Natural killer cell (primary cell): ENCODE data around the gene SMAD3. TPM values are rescaled to one million over a fixed set of nuclear protein-coding genes. Genes with fewer than 3 reads are reported as not detected.
A peak's percentile ranks its signal among the peaks of the same experiment; 100 is the strongest.

ENCODE experiments used
- ATAC-seq, 3 donors: fragments of 150-1000 bp in 2 of 3; fragments of 200-7000 bp in 1 of 3; cut with Tn5 transposase; 1 replicate in 1 of 3; 2 replicates in 2 of 3; pipeline ENCODE4 v1.10.0; 2021; ENCODE audit warnings: mild to moderate bottlenecking in 2 of 3, moderate library complexity in 2 of 3
- DNase-seq, 2 donors: peaks; one replicate each; pipeline versions ENCODE4 v3.0.0 to v3.0.0-alpha.2; 2013 to 2021; ENCODE audit warnings: mixed read lengths in 1 of 2
- H3K27ac ChIP-seq: one replicate; pipeline ENCODE4 v1.5.1; 2013; ENCODE audit warnings: mild to moderate bottlenecking, low read length
- H3K27me3 ChIP-seq: one replicate; pipeline ENCODE4 v1.6.1; 2013; ENCODE audit warnings: low read length; ENCODE audit not compliant: control insufficient read depth, insufficient read depth
- H3K36me3 ChIP-seq: one replicate; pipeline ENCODE4 v1.6.1; 2013; ENCODE audit warnings: low read length; ENCODE audit not compliant: control insufficient read depth, insufficient read depth
- H3K4me1 ChIP-seq: one replicate; pipeline ENCODE4 v1.6.1; 2013; ENCODE audit warnings: low read length; ENCODE audit not compliant: control insufficient read depth, insufficient read depth
- H3K4me3 ChIP-seq: one replicate; pipeline ENCODE4 v1.5.1; 2013; ENCODE audit warnings: low read length
- H3K9me3 ChIP-seq: one replicate; pipeline ENCODE4 v1.6.1; 2013; ENCODE audit warnings: low read length; ENCODE audit not compliant: control insufficient read depth, insufficient read depth
- H3K27ac Mint-ChIP-seq, 2 donors: one replicate each; pipeline ENCODE4 v1.8.0; 2022; ENCODE audit warnings: mild to moderate bottlenecking in 2 of 2, mixed read lengths in 2 of 2, moderate library complexity in 1 of 2
- H3K27me3 Mint-ChIP-seq, 2 donors: one replicate each; pipeline ENCODE4 v1.8.0; 2022; ENCODE audit warnings: low read depth in 2 of 2, mixed read lengths in 2 of 2
- H3K36me3 Mint-ChIP-seq: one replicate; pipeline ENCODE4 v1.8.0; 2022; ENCODE audit warnings: mixed read lengths
- H3K4me1 Mint-ChIP-seq, 2 donors: one replicate each; pipeline ENCODE4 v1.8.0; 2022; ENCODE audit warnings: mixed read lengths in 2 of 2
- H3K4me3 Mint-ChIP-seq: one replicate; pipeline ENCODE4 v1.8.0; 2022; ENCODE audit warnings: mild to moderate bottlenecking, moderate library complexity, mixed read lengths
- H3K9me3 Mint-ChIP-seq, 2 donors: one replicate each; pipeline ENCODE4 v1.8.0; 2022; ENCODE audit warnings: mixed read lengths in 2 of 2
- WGBS: methylation state at CpG from one replicate; pipeline ENCODE4 v1.1.7; 2013; ENCODE audit warnings: missing lambda C conversion rate; ENCODE audit not compliant: insufficient coverage; 5-methylcytosine and 5-hydroxymethylcytosine counted together
- intact Hi-C: fragments of 100-400 bp; cut with micrococcal nuclease; formaldehyde crosslinking; loops from one replicate; pipeline ENCODE4 v1.14.2; 2022
- total RNA-seq, 4 donors: library from RNA; stranded (reverse); fragments of 120-200 nt in 1 of 4; gene quantifications; one replicate each; pipeline versions ENCODE4 v1.2.3 to v1.2.4, GENCODE V29; 2013 to 2022
- TF ChIP-seq, protein P1 (sequence below): fragments of 200-600 bp; IDR thresholded peaks from one replicate; pipeline ENCODE4 v1.8.0; 2022; ENCODE audit warnings: antibody characterized with exemption

SMAD3 gene
- total RNA-seq, 3 donors from 2014 or later (not counting 1 experiment from before 2014, with no cell fraction given) = 47.1 to 72.6 (median 63.0) TPM

DNA sequence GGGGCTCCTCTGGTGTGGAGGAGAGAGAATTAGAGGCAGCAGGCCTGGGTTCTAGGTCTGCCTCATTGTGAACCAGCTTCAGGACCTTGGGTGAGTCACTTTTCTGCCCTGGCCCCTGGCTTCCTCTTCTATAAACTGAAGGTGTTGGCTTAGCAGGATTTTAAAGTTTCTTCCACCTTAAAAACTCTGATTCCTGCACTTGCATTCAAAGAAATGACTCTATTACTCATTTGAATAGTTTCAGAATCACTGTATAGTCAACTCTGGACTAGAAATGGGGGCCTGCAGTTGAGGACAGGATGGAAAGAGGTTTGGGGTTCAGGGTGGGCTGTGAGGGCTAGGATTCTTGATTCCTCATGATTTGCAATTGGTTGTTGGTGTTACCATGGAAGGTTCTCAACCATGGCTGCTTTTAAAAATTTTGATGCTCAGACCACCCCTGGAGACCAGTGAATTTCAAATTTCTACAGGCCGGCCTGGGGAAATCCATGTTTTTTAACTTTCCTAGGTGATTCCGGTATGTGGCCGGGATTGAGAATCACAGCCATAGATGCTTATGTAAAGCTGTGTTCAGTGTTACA lies 19.9 kb downstream of the SMAD3 start:
- intact Hi-C loops = loop anchor here (1.0 to 5.0 kb wide), 2 partner anchors 22 to 167 kb away; partner anchors contain the start of genes AAGAB and IQCH
- TF ChIP-seq, protein P1, sequence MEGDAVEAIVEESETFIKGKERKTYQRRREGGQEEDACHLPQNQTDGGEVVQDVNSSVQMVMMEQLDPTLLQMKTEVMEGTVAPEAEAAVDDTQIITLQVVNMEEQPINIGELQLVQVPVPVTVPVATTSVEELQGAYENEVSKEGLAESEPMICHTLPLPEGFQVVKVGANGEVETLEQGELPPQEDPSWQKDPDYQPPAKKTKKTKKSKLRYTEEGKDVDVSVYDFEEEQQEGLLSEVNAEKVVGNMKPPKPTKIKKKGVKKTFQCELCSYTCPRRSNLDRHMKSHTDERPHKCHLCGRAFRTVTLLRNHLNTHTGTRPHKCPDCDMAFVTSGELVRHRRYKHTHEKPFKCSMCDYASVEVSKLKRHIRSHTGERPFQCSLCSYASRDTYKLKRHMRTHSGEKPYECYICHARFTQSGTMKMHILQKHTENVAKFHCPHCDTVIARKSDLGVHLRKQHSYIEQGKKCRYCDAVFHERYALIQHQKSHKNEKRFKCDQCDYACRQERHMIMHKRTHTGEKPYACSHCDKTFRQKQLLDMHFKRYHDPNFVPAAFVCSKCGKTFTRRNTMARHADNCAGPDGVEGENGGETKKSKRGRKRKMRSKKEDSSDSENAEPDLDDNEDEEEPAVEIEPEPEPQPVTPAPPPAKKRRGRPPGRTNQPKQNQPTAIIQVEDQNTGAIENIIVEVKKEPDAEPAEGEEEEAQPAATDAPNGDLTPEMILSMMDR = no peak
- no peak overlapping the region for H3K4me3 ChIP-seq

DNA sequence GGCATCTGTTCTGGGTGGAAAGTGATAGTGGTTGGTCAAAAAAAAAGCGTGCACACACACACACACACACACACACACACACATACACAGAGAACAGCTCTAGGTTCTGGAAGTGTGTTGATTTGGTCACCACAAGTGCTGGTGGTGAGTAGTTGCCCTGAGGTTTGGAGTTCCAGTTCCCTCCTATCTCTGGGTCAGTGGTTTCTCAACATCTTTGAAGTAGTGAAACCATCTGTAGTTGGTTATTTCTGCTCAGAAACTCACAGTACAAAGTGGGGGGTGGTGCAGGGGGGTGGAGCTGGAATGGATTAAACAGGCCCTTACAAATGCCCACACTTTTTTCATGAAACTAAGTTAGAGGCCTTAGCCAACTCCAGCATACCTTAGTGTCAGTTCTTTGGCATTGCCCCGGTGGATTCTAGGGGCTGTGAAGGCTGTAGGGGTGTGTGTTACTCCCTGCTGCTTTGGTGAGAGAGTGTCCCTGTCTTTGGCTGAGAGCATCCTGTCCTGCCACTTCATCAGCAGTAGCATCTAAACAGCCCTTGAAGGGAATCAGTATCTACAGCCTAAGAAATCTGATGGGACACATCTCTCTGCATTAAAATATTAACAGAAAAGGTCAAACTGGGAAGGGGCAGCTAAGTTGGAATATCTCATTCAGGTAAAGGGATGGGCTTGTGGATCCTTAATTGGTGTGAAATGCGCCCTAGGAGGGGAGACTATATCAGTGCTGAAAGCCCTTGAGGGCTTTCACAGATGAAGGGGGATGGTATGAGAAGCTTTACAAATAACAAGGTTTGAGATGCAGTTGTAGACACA lies 20.6 kb downstream of the SMAD3 start:
- peak overlapping the region; percentile 78 to 91 for H3K27ac Mint-ChIP-seq
- ATAC-seq (peak; percentile 53 to 85 (median 81)), DNase-seq (peak in 1 of 2 donors; percentile 63)
- Histone ChIP-seq H3K36me3 (no peaks in the 10 kb centered on the region), H3K9me3 (no peaks in the 10 kb centered on the region), H3K4me1 (peaks cover 100% of the 10 kb centered on the region), H3K27me3 (no peaks in the 10 kb centered on the region), H3K4me3 (no peak overlapping the region), H3K27ac (peak overlapping the region; percentile 70)
- intact Hi-C loops = loop anchor here (1.0 to 5.0 kb wide), 5 partner anchors 16 to 166 kb away; partner anchors contain the start of genes AAGAB and IQCH
- peak overlapping the region; percentile 78 for H3K4me3 Mint-ChIP-seq
- TF ChIP-seq, protein P1 = no peak
- H3K9me3 Mint-ChIP-seq = no peaks in the 10 kb centered on the region
- 79% methylated on average over 1 of the region's 3 CpGs for WGBS
- H3K36me3 Mint-ChIP-seq = no peaks in the 10 kb centered on the region
- H3K4me1 Mint-ChIP-seq = peaks cover 95 to 98% of the 10 kb centered on the region in 2 donors
- H3K27me3 Mint-ChIP-seq = no peaks in the 10 kb centered on the region

More for the DNA sequence above, 19.9 kb downstream of the SMAD3 start:
- H3K4me3 Mint-ChIP-seq = peak overlapping the region; percentile 78
- peaks cover 100% of the 10 kb centered on the region for H3K4me1 ChIP-seq
- WGBS = 44% methylated on average over 3 of the region's 3 CpGs
- DNase-seq (peak in 1 of 2 donors; percentile 42), ATAC-seq (peak in 1 of 3 donors; percentile 14)
- H3K9me3 ChIP-seq = no peaks in the 10 kb centered on the region
- H3K27ac Mint-ChIP-seq = peak overlapping the region; percentile 78 to 91
- peaks cover 95 to 98% of the 10 kb centered on the region in 2 donors for H3K4me1 Mint-ChIP-seq
- peak overlapping the region; percentile 70 for H3K27ac ChIP-seq
- H3K27me3 ChIP-seq = no peaks in the 10 kb centered on the region
- no peaks in the 10 kb centered on the region for H3K27me3 Mint-ChIP-seq
- H3K36me3 ChIP-seq = no peaks in the 10 kb centered on the region
- H3K9me3 Mint-ChIP-seq = no peaks in the 10 kb centered on the region
- no peaks in the 10 kb centered on the region for H3K36me3 Mint-ChIP-seq

DNA sequence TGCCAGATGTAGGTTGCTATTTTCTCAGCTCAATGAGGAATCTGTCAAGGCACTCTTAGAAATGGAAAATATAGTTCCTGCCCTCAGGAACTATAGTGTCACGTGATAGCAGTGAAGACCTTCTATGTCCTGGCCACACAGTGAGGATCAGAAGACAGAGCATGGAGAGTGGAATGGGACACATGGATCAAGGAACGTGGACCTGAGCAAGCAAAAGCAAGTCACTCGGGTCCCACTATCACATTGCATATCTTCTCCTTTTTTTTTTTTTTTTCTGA lies 21.2 kb downstream of the SMAD3 start:
- Histone ChIP-seq H3K36me3 (no peaks in the 10 kb centered on the region), H3K4me1 (peaks cover 100% of the 10 kb centered on the region), H3K9me3 (no peaks in the 10 kb centered on the region), H3K4me3 (no peak overlapping the region), H3K27ac (peak overlapping the region; percentile 70), H3K27me3 (no peaks in the 10 kb centered on the region)
- H3K9me3 Mint-ChIP-seq = no peaks in the 10 kb centered on the region
- DNase-seq (no peak), ATAC-seq (no peak)
- intact Hi-C loops = loop anchor here (1.0 to 5.0 kb wide), 4 partner anchors 16 to 166 kb away; partner anchors contain the start of genes AAGAB and IQCH
- H3K27ac Mint-ChIP-seq = peak overlapping the region; percentile 78 to 91
- no peaks in the 10 kb centered on the region for H3K36me3 Mint-ChIP-seq
- peaks cover 95 to 98% of the 10 kb centered on the region in 2 donors for H3K4me1 Mint-ChIP-seq
- H3K27me3 Mint-ChIP-seq = no peaks in the 10 kb centered on the region
- WGBS = 89% methylated on average over 3 of the region's 3 CpGs
- peak overlapping the region; percentile 78 for H3K4me3 Mint-ChIP-seq
- TF ChIP-seq, protein P1 = no peak
